HG03378 (cell line): ENCODE data around the gene GJB4.
"Not testable (repeated sequence)": the region's sequence is repeated elsewhere in the genome, so short reads cannot be mapped to it uniquely, and the experiment has no call there.

Source experiments
- ATAC-seq: cut with Tn5 transposase; IDR thresholded peaks from one replicate; pipeline ENCODE4 v1.9.1; 2021; ENCODE audit warnings: mild to moderate bottlenecking, moderate library complexity; ENCODE audit not compliant: unreplicated experiment

Gene GJB4

GRCh38 chr1:34746785-34747637 lies 12.5 kb upstream of the GJB4 start:
- ATAC-seq = no peak

GRCh38 chr1:34747638-34747941 lies 11.9 kb upstream of the GJB4 start:
- no peak for ATAC-seq

GRCh38 chr1:34749992-34750391 lies 9.5 kb upstream of the GJB4 start:
- no peak for ATAC-seq

- no peak for ATAC-seq
These were observed 8.9 kb upstream of the GJB4 start for GRCh38 chr1:34750610-34751009.

- no peak for ATAC-seq
These were observed 6.4 kb upstream of the GJB4 start for GRCh38 chr1:34753163-34753562.

- ATAC-seq = no peak
These were observed 4.4 kb upstream of the GJB4 start, which contains the start of gene GJB5 for GRCh38 chr1:34754964-34755637. GJB5 (plus strand) TSS chr1:34755047; CDS start chr1:34757331, 2,284 bp downstream.

GRCh38 chr1:34755961-34756360 lies 3.6 kb upstream of the GJB4 start:
- no peak for ATAC-seq

GRCh38 chr1:34757386-34757785 lies 2.2 kb upstream of the GJB4 start:
- ATAC-seq = no peak

- no peak for ATAC-seq
These were observed 789 bp upstream of the GJB4 start for GRCh38 chr1:34758751-34759150.

GRCh38 chr1:34761176-34761761 lies 1.7 kb downstream of the GJB4 start:
- no peak for ATAC-seq

GRCh38 chr1:34761776-34762307 lies 2.3 kb downstream of the GJB4 start:
- ATAC-seq = no peak

- no peak for ATAC-seq
These were observed 3.1 kb downstream of the GJB4 start for GRCh38 chr1:34762474-34763141.

- no peak for ATAC-seq
These were observed 3.7 kb downstream of the GJB4 start for GRCh38 chr1:34763142-34763781.

- no peak for ATAC-seq
These were observed 9.3 kb downstream of the GJB4 start for GRCh38 chr1:34768856-34769255.

- no peak for ATAC-seq
These were observed 11.5 kb downstream of the GJB4 start for GRCh38 chr1:34770891-34771504.

GRCh38 chr1:34771573-34772371 lies 12.2 kb downstream of the GJB4 start:
- ATAC-seq = no peak

GRCh38 chr1:34773114-34773513 lies 13.6 kb downstream of the GJB4 start:
- not testable (repeated sequence) for ATAC-seq

- ATAC-seq = no peak
These were observed 15.4 kb downstream of the GJB4 start for GRCh38 chr1:34774957-34775356.

GRCh38 chr1:34776911-34777310 lies 17.4 kb downstream of the GJB4 start:
- no peak for ATAC-seq
